Mucosa of descending colon (tissue), 3 donors: Measurements from ENCODE around the gene PRKACG. TPM values are rescaled to one million over a fixed set of nuclear protein-coding genes. Genes with fewer than 3 reads are reported as not detected.
"Not testable (repeated sequence)": the region's sequence is repeated elsewhere in the genome, so short reads cannot be mapped to it uniquely, and the experiment has no call there.

ENCODE experiments used
- ATAC-seq: fragments of 200-7000 bp; cut with Tn5 transposase; one replicate; pipeline ENCODE4 v1.9.1; 2020; ENCODE audit warnings: mild to moderate bottlenecking, moderate library complexity
- DNase-seq, 3 donors: peaks; one replicate each; pipeline ENCODE4 v3.0.0-alpha.2; 2020
- H3K36me3 ChIP-seq: fragments of 200-600 bp; one replicate; pipeline ENCODE4 v1.8.0; 2021; ENCODE audit warnings: low read depth, mild to moderate bottlenecking
- H3K4me1 ChIP-seq: fragments of 200-600 bp; one replicate; pipeline ENCODE4 v1.8.0; 2021; ENCODE audit warnings: low read depth, mild to moderate bottlenecking
- H3K4me3 ChIP-seq: fragments of 200-600 bp; one replicate; pipeline ENCODE4 v1.8.0; 2021; ENCODE audit warnings: mild to moderate bottlenecking
- H3K9me3 ChIP-seq: fragments of 200-600 bp; one replicate; pipeline ENCODE4 v1.8.0; 2021; ENCODE audit warnings: mild to moderate bottlenecking
- intact Hi-C, 2 donors: fragments of 100-400 bp; cut with DNase I in 1 of 2; cut with micrococcal nuclease in 1 of 2; formaldehyde crosslinking; loops; one replicate each; pipeline versions ENCODE4 v1.11.0 to v1.11.1; 2022; cut with DNase I, micrococcal nuclease
- total RNA-seq, 3 donors: library from RNA; stranded (reverse); fragmentation: NEBNext Ultra II Directional in 2 of 3; extraction: Animal tissue kit (Norgen Biotek cat#: 25700) in 2 of 3; gene quantifications; one replicate each; pipeline versions ENCODE4 v1.2.1 to v1.2.4, GENCODE V29; 2021 to 2023
- TF ChIP-seq, protein P1 (sequence below): fragments of 200-600 bp; IDR thresholded peaks from one replicate; pipeline ENCODE4 v1.8.0; 2022; ENCODE audit warnings: antibody characterized with exemption, mild to moderate bottlenecking
- donor health status: DM: no; HTN: no; CAD: no; lungs with moderate emphysema.
- donor health status: DM: no; HTN: no; CAD: no.
- donor health status: DM: no; HTN: yes; CAD: no.

PRKACG gene
- total RNA-seq, 3 donors from 2014 or later, result not detected

GRCh38 chr9:69054989-69055388, 41.1 kb upstream of the PRKACG start:
- no peak for ATAC-seq
- H3K4me3 ChIP-seq, result no peak overlapping the region
- intact Hi-C loops, result loop anchor here (2.0 to 5.0 kb wide), 3 partner anchors 52 to 138 kb away; no protein-coding TSS in a partner anchor

DNA sequence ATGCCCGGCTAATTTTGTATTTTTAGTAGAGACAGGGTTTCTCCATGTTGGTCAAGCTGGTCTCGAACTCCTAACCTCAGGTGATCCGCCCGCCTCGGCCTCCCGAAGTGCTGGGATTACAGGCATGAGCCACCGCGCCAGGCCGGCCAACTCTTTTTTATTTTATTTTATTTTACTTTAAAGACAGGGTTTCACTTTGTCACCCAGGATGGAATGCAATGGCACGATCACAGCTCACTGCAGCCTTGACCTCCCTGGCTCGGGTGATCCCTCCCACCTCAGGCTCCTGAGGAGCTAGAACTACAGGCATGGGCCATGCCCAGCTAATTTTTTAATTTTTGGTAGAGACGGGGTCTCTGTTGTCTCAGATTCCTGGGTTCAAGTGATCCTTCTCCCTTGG, 37.0 kb upstream of the PRKACG start:
- H3K9me3 ChIP-seq, intact Hi-C loops, H3K36me3 ChIP-seq, ATAC-seq, H3K4me3 ChIP-seq, H3K4me1 ChIP-seq, DNase-seq: not testable (repeated sequence)

More at GRCh38 chr9:69054989-69055388, 41.1 kb upstream of the PRKACG start:
- Histone ChIP-seq H3K36me3 (no peaks in the 10 kb centered on the region), H3K9me3 (no peaks in the 10 kb centered on the region), H3K4me1 (no peaks in the 10 kb centered on the region)
- TF ChIP-seq, protein P1, sequence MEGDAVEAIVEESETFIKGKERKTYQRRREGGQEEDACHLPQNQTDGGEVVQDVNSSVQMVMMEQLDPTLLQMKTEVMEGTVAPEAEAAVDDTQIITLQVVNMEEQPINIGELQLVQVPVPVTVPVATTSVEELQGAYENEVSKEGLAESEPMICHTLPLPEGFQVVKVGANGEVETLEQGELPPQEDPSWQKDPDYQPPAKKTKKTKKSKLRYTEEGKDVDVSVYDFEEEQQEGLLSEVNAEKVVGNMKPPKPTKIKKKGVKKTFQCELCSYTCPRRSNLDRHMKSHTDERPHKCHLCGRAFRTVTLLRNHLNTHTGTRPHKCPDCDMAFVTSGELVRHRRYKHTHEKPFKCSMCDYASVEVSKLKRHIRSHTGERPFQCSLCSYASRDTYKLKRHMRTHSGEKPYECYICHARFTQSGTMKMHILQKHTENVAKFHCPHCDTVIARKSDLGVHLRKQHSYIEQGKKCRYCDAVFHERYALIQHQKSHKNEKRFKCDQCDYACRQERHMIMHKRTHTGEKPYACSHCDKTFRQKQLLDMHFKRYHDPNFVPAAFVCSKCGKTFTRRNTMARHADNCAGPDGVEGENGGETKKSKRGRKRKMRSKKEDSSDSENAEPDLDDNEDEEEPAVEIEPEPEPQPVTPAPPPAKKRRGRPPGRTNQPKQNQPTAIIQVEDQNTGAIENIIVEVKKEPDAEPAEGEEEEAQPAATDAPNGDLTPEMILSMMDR, result no peak
- no peak for DNase-seq

GRCh38 chr9:69049094-69049493, 35.2 kb upstream of the PRKACG start:
- Histone ChIP-seq H3K4me1 (no peaks in the 10 kb centered on the region), H3K9me3 (no peaks in the 10 kb centered on the region), H3K36me3 (no peaks in the 10 kb centered on the region), H3K4me3 (no peak overlapping the region)
- TF ChIP-seq, protein P1, result no peak
- ATAC-seq (no peak), DNase-seq (no peak)
- intact Hi-C loops, result no loop called here

DNA sequence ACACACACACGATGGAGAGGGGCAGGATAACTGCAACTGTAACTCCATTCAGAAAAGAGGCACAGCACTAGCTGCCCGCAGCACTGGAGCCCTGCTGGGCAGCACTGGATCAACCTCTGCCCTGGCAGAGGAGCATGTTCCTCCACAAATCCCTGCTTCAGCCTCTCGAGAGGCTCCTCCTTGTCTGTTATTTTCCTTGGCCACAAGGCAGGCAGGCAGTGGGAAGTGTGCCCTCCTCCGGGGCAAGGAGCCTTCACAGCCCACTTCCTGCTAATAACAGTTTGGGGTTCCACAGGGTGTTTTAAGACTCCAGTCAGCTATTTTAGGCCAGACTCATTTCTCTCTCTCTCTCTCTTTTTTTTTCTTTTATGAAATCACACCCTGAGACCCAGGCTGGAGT, 33.5 kb upstream of the PRKACG start:
- H3K4me1 ChIP-seq, result no peaks in the 10 kb centered on the region
- H3K4me3 ChIP-seq, result no peak overlapping the region
- intact Hi-C loops, result no loop called here
- DNase-seq (no peak), ATAC-seq (no peak)
- TF ChIP-seq, protein P1, result no peak
- H3K36me3 ChIP-seq, result no peaks in the 10 kb centered on the region
- no peaks in the 10 kb centered on the region for H3K9me3 ChIP-seq

DNA sequence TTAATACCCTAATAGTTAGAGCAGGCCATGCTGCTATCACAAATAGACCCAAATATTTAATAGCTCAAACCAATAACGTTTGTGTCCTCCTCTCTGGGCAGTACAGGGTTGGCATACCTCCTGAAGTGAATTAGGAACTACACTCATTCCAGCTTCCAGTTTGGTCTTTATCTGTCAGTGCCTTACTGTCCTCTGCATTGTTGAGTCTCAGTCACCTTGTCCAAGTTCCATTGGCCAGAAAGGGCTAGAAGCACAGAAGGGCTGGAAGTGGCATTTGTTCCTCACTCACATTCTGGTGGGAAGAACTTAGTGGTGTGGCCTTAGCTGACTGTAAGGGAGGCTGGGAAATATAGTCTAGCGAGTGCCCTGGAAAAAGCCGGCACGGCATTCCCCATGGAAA, 32.8 kb upstream of the PRKACG start:
- ATAC-seq (no peak), DNase-seq (no peak)
- no peaks in the 10 kb centered on the region for H3K4me1 ChIP-seq
- intact Hi-C loops, result no loop called here
- H3K9me3 ChIP-seq, result no peaks in the 10 kb centered on the region
- no peaks in the 10 kb centered on the region for H3K36me3 ChIP-seq
- TF ChIP-seq, protein P1, result no peak
- no peak overlapping the region for H3K4me3 ChIP-seq

GRCh38 chr9:69045821-69046220, 31.9 kb upstream of the PRKACG start:
- no peak overlapping the region for H3K4me3 ChIP-seq
- no peak for ATAC-seq
- H3K36me3 ChIP-seq, result no peaks in the 10 kb centered on the region
- intact Hi-C loops, result no loop called here
- TF ChIP-seq, protein P1, result no peak
- H3K9me3 ChIP-seq, result no peaks in the 10 kb centered on the region
- no peaks in the 10 kb centered on the region for H3K4me1 ChIP-seq
- DNase-seq, result no peak
